Keratinocyte (primary cell): ENCODE results near the gene TMEM187.

Source experiments
- EZH2 ChIP-seq: IDR thresholded peaks from one replicate; pipeline ENCODE4 v1.6.1; 2012; ENCODE audit warnings: inconsistent platforms, mild to moderate bottlenecking, low read length, moderate library complexity
- TF ChIP-seq, protein P1 (sequence below), 3 experiments: IDR thresholded peaks in 1 of 3; conservative IDR thresholded peaks in 1 of 3; optimal IDR thresholded peaks in 1 of 3; 2 replicates in 2 of 3; 3 replicates in 1 of 3; pipeline versions ENCODE3 to v1.5.1; 2011; ENCODE audit warnings: low read length in 3 of 3, mild to moderate bottlenecking in 3 of 3, moderate library complexity in 2 of 3, control low read depth in 1 of 3, inconsistent platforms in 1 of 3; ENCODE audit not compliant: insufficient read depth in 2 of 3; ENCODE audit errors: extremely low read depth in 1 of 3

DNA sequence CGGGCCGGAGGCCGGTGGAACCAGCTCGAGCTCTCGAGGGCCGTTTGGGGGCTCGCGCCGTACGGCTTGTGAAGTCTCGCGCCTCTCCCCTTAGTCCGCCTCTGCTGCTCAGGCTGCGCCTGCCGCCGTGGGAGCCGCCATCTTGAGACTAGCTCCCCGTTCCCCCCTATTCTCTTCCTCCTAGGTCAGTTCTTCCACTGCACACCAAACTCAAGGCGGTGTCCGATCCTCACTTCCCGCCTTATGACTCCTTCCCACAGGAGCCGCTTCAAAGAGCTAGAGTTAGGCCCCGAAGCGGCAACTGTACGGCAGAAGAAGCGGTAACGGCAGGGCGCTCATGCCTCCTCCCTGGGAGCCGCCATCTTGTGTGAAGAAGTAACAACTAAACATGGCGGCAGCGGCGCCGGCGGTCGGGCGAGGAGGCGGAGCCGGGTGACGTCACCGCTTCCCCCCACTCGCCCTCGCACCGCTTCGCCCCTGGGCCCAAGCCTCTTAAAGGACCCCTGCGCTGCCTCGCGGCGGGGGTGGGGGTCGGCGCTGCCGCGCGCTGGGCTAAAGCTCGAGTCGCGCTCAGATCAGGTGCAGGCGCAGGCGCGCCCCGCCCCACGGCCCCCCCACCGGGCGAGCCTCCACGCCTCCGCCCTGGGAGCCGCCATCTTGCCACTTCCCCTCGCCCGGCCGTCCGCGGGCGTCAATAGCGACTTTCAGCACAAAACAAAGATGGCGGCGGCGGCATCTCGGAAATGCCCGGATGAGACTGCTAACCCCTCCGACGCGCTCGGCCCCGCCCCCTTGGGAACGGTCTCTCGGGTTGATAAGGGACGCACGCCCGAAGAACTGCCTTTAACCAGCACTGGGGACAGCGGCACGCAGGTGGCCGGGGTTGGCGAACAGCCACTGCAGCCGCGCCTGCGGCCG is 845 bp upstream of the TMEM187 start, which contains the start of gene HCFC1:
- TF ChIP-seq, protein P1, sequence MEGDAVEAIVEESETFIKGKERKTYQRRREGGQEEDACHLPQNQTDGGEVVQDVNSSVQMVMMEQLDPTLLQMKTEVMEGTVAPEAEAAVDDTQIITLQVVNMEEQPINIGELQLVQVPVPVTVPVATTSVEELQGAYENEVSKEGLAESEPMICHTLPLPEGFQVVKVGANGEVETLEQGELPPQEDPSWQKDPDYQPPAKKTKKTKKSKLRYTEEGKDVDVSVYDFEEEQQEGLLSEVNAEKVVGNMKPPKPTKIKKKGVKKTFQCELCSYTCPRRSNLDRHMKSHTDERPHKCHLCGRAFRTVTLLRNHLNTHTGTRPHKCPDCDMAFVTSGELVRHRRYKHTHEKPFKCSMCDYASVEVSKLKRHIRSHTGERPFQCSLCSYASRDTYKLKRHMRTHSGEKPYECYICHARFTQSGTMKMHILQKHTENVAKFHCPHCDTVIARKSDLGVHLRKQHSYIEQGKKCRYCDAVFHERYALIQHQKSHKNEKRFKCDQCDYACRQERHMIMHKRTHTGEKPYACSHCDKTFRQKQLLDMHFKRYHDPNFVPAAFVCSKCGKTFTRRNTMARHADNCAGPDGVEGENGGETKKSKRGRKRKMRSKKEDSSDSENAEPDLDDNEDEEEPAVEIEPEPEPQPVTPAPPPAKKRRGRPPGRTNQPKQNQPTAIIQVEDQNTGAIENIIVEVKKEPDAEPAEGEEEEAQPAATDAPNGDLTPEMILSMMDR (optimal IDR thresholded peaks at IDR 0.05 in 1 of 3, IDR thresholded peaks at IDR 0.05 in 1 of 3, conservative IDR thresholded peaks at IDR 0.05 in 1 of 3; ENCODE audit: extremely low read depth in 1 of 3, insufficient read depth in 2 of 3, low read length in 3 of 3), result no peak
- TF ChIP-seq EZH2, result no peak
